OCI-LY7 (cell line): ENCODE data around the gene MMS22L. TPM values are rescaled to one million over a fixed set of nuclear protein-coding genes. Genes with fewer than 3 reads are reported as not detected.

ENCODE experiments used
- BruUV-seq: library from RNA; stranded (reverse); fragments of 400-500 nt; replicated peaks from 2 replicates; lab custom pipeline; 2021; lab: Mats Ljungman, UMichigan
- CTCF ChIA-PET: fragments of 300-600 bp; sonication (Branson Sonifier 250); formaldehyde crosslinking; loops from one replicate; lab custom pipeline; 2022; ENCODE audit warnings: antibody characterized with exemption; ENCODE audit not compliant: unreplicated experiment; lab: Charles Lee
- POLR2A ChIA-PET: fragments of 300-600 bp; sonication (Branson Sonifier 250); formaldehyde crosslinking; loops from one replicate; lab custom pipeline; 2022; ENCODE audit warnings: antibody characterized with exemption; lab: Charles Lee
- DNase-seq: peaks from one replicate; pipeline ENCODE4 v3.0.0-alpha.2; 2015; ENCODE audit warnings: low spot score
- H2AFZ ChIP-seq: fragments of 200-600 bp; sonication (generic), shearing (Covaris generic); 2 replicates; pipeline ENCODE4 v1.6.1; 2014; ENCODE audit warnings: mild to moderate bottlenecking, antibody characterized with exemption, low read length, moderate library complexity
- H3K27ac ChIP-seq: fragments of 200-600 bp; sonication (generic); 2 replicates; pipeline ENCODE4 v1.5.1; 2014; ENCODE audit warnings: mixed run types, low read depth, mild to moderate bottlenecking, moderate library complexity, low read length, inconsistent platforms; ENCODE audit not compliant: poor library complexity, severe bottlenecking
- H3K36me3 ChIP-seq: fragments of 200-600 bp; sonication (generic); 2 replicates; pipeline ENCODE4 v1.6.1; 2014; ENCODE audit warnings: mild to moderate bottlenecking, antibody characterized with exemption, low read length, moderate library complexity, mixed read lengths; ENCODE audit not compliant: insufficient read depth
- H3K4me1 ChIP-seq: fragments of 200-600 bp; sonication (generic); 2 replicates; pipeline ENCODE4 v1.5.1; 2014; ENCODE audit warnings: mild to moderate bottlenecking, low read length; ENCODE audit not compliant: insufficient read depth, poor library complexity, severe bottlenecking
- H3K4me2 ChIP-seq: fragments of 200-600 bp; sonication (generic); 2 replicates; pipeline ENCODE4 v1.6.1; 2014; ENCODE audit warnings: mild to moderate bottlenecking, low read length
- H3K4me3 ChIP-seq: fragments of 200-600 bp; sonication (generic); 2 replicates; pipeline ENCODE4 v1.5.1; 2014; ENCODE audit warnings: mild to moderate bottlenecking, low read depth, low read length; ENCODE audit not compliant: poor library complexity, severe bottlenecking
- H3K79me2 ChIP-seq: fragments of 200-600 bp; sonication (generic); 2 replicates; pipeline ENCODE4 v1.6.1; 2016; ENCODE audit warnings: low read depth, mild to moderate bottlenecking, low read length, moderate library complexity, mixed read lengths; ENCODE audit not compliant: insufficient read depth
- H3K9me2 ChIP-seq: fragments of 200-600 bp; sonication (generic); 2 replicates; pipeline ENCODE4 v1.6.1; 2016; ENCODE audit warnings: mild to moderate bottlenecking, low read length, mixed read lengths; ENCODE audit not compliant: insufficient read depth
- H3K9me3 ChIP-seq: fragments of 200-600 bp; sonication (generic); 2 replicates; pipeline ENCODE4 v1.6.1; 2014; ENCODE audit warnings: mild to moderate bottlenecking, mixed run types, low read length, mixed read lengths
- H4K20me1 ChIP-seq: fragments of 200-600 bp; sonication (generic); 2 replicates; pipeline ENCODE4 v1.6.1; 2014; ENCODE audit warnings: mild to moderate bottlenecking, antibody characterized with exemption, low read length, moderate library complexity, mixed read lengths; ENCODE audit not compliant: insufficient read depth
- CTCF ChIP-seq: fragments of 200-600 bp; sonication (generic); conservative IDR thresholded peaks from 2 replicates; pipeline ENCODE4 v1.5.1; 2014; ENCODE audit warnings: mild to moderate bottlenecking, antibody characterized with exemption, low read length, moderate library complexity, mixed read lengths
- EZH2phosphoT487 ChIP-seq: fragments of 200-600 bp; sonication (generic); IDR thresholded peaks from 2 replicates; pipeline ENCODE4 v1.6.1; 2018; ENCODE audit warnings: low read depth, borderline replicate concordance, mild to moderate bottlenecking, mixed run types, antibody characterized with exemption, low read length, moderate library complexity, mixed read lengths
- intact Hi-C: fragments of 100-400 bp; cut with micrococcal nuclease; formaldehyde crosslinking; loops from one replicate; pipeline ENCODE4 v1.10.0; 2022; ENCODE audit not compliant: unreplicated experiment
- total RNA-seq, 2 experiments: library from RNA; depleted of rRNA in 1 of 2; stranded (reverse); fragments of >200 nt in 1 of 2; shearing (Covaris generic) in 1 of 2; gene quantifications; 2 replicates each; pipeline ENCODE4 v1.2.3, GENCODE V29; 2014 to 2022

MMS22L gene
- total RNA-seq, 2 experiments from 2014 or later, result 50.2 to 62.3 TPM

- ChIA-PET CTCF (no interaction called here), POLR2A (interaction anchor here (0.5 to 0.9 kb wide), 3 partner anchors 12 to 69 kb away, joined by 3 to 5 read pairs (median 4); no protein-coding TSS in a partner anchor)
- Histone ChIP-seq H3K27ac (no peak overlapping the region), H2AFZ (no peak overlapping the region), H3K4me2 (no peak overlapping the region), H3K9me3 (no peaks in the 10 kb centered on the region), H3K4me3 (no peak overlapping the region), H3K4me1 (no peaks in the 10 kb centered on the region), H3K9me2 (no peaks in the 10 kb centered on the region), H3K36me3 (peaks cover 76% of the 10 kb centered on the region), H3K79me2 (no peaks in the 10 kb centered on the region), H4K20me1 (no peaks in the 10 kb centered on the region)
- no peak for TF ChIP-seq EZH2phosphoT487
- no peak for TF ChIP-seq CTCF
- DNase-seq, result no peak
- intact Hi-C loops, result no loop called here
- no TSS peak for BruUV-seq
Observed at GRCh38 chr6:97147421-97147820, 135.6 kb downstream of the MMS22L start.

GRCh38 chr6:97145691-97146090, 137.3 kb downstream of the MMS22L start:
- Histone ChIP-seq H4K20me1 (no peaks in the 10 kb centered on the region), H3K4me3 (no peak overlapping the region), H3K9me3 (no peaks in the 10 kb centered on the region), H3K79me2 (no peaks in the 10 kb centered on the region), H3K4me2 (no peak overlapping the region), H2AFZ (no peak overlapping the region), H3K36me3 (peaks cover 61% of the 10 kb centered on the region), H3K27ac (no peak overlapping the region), H3K9me2 (no peaks in the 10 kb centered on the region), H3K4me1 (no peaks in the 10 kb centered on the region)
- ChIA-PET CTCF (no interaction called here), POLR2A (interaction anchor here (0.6 to 1.0 kb wide), 4 partner anchors 10 to 1166 kb away, joined by 3 to 6 read pairs (median 4); no protein-coding TSS in a partner anchor)
- no TSS peak for BruUV-seq
- intact Hi-C loops, result no loop called here
- TF ChIP-seq EZH2phosphoT487 (no peak), CTCF (no peak)
- no peak for DNase-seq

- no peak overlapping the region for H2AFZ ChIP-seq
- intact Hi-C loops, result no loop called here
- no peaks in the 10 kb centered on the region for H3K79me2 ChIP-seq
- POLR2A ChIA-PET, result interaction anchor here (1.1 kb wide), 1 partner anchor 33 kb away, joined by 3 read pairs; no protein-coding TSS in a partner anchor
- H3K27ac ChIP-seq, result no peak overlapping the region
- H3K36me3 ChIP-seq, result peaks cover 24% of the 10 kb centered on the region
- BruUV-seq, result no TSS peak
- no peaks in the 10 kb centered on the region for H3K4me1 ChIP-seq
- H3K9me3 ChIP-seq, result no peaks in the 10 kb centered on the region
- CTCF ChIA-PET, result no interaction called here
- H3K4me2 ChIP-seq, result no peak overlapping the region
- no peak for DNase-seq
- H4K20me1 ChIP-seq, result no peaks in the 10 kb centered on the region
- H3K4me3 ChIP-seq, result no peak overlapping the region
- TF ChIP-seq EZH2phosphoT487 (no peak), CTCF (no peak)
- no peaks in the 10 kb centered on the region for H3K9me2 ChIP-seq
Observed at GRCh38 chr6:97141756-97142155, 141.3 kb downstream of the MMS22L start.
